Left lung (tissue), 10 donors: ENCODE data around the gene ANKS1B. TPM values are rescaled to one million over a fixed set of nuclear protein-coding genes. Genes with fewer than 3 reads are reported as not detected.

Source experiments
- ATAC-seq: fragments of 200-7000 bp; cut with Tn5 transposase; one replicate; pipeline ENCODE4 v1.9.1; 2020; ENCODE audit warnings: moderate library complexity
- DNase-seq, 4 donors: peaks; one replicate each; pipeline ENCODE4 v3.0.0-alpha.2; 2013 to 2020
- H3K27ac ChIP-seq, 2 donors: fragments of 200-600 bp; sonication (generic) in 1 of 2; one replicate each; pipeline versions ENCODE4 v1.5.0 to v1.8.0; 2020 to 2021
- H3K27me3 ChIP-seq, 2 donors: fragments of 200-600 bp; sonication (generic) in 1 of 2; one replicate each; pipeline versions ENCODE4 v1.5.0 to v1.8.0; 2020 to 2021
- H3K36me3 ChIP-seq, 2 donors: fragments of 200-600 bp; sonication (generic) in 1 of 2; one replicate each; pipeline versions ENCODE4 v1.5.0 to v1.8.0; 2020 to 2021
- H3K4me1 ChIP-seq, 2 donors: fragments of 200-600 bp; one replicate each; pipeline ENCODE4 v1.8.0; 2021
- H3K4me3 ChIP-seq, 2 donors: fragments of 200-600 bp; sonication (generic) in 1 of 2; one replicate each; pipeline versions ENCODE4 v1.5.0 to v1.8.0; 2020 to 2021; ENCODE audit warnings: mild to moderate bottlenecking in 1 of 2
- H3K9me3 ChIP-seq, 2 donors: fragments of 200-600 bp; sonication (generic) in 1 of 2; one replicate each; pipeline versions ENCODE4 v1.5.0 to v1.8.0; 2020 to 2021
- intact Hi-C, 2 donors: fragments of 100-400 bp; cut with DNase I; formaldehyde crosslinking; loops; one replicate each; pipeline versions ENCODE4 v1.11.2 to v1.14.2; 2022
- polyA plus RNA-seq, 6 donors: library from polyadenylated mRNA; unstranded; fragments of 120-200 nt; gene quantifications; one replicate each; pipeline ENCODE4 v1.2.1, GENCODE V29; 2013; ENCODE audit not compliant: insufficient read length in 6 of 6
- total RNA-seq, 2 donors: library from RNA; stranded (reverse); fragmentation: NEBNext Ultra II Directional; extraction: Animal tissue kit (Norgen Biotek cat#: 25700); gene quantifications; one replicate each; pipeline ENCODE4 v1.2.1, GENCODE V29; 2021
- TF ChIP-seq, protein P1 (sequence below), 2 donors: fragments of 200-600 bp; sonication (generic) in 1 of 2; IDR thresholded peaks; one replicate each; pipeline versions ENCODE4 v1.5.0 to v1.8.0; 2021; ENCODE audit warnings: antibody characterized with exemption in 2 of 2
- donor health status: DM: no; HTN: yes; CAD: no.
- donor health status: DM: no; HTN: no; CAD: no.

ANKS1B gene
- total and polyA plus RNA-seq, 8 donors = 4.9 to 31.8 (median 14.9) TPM

DNA sequence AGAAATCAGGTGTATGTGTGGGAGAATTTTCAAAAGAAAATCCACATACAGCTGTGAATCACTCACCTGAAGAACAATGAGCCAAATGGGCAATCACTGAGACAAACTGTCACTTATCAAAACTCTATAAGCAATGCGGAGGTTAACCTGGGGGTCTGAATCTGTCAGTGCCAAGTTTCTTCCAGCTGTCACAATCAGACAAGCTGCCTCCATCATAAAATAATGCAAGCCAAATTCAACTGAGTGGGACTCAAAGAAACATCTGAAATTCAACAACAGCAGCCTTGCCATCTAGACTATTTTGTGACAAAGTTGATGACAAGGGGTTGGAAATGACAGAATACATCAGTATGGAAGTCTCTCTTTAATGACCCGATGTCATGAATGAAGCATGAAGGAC, 276.9 kb downstream of the ANKS1B start:
- no peak for DNase-seq
- H3K4me1 ChIP-seq = no peaks in the 10 kb centered on the region
- ATAC-seq = no peak
- H3K9me3 ChIP-seq = peaks cover 0 to 4% of the 10 kb centered on the region in 2 donors
- TF ChIP-seq, protein P1, sequence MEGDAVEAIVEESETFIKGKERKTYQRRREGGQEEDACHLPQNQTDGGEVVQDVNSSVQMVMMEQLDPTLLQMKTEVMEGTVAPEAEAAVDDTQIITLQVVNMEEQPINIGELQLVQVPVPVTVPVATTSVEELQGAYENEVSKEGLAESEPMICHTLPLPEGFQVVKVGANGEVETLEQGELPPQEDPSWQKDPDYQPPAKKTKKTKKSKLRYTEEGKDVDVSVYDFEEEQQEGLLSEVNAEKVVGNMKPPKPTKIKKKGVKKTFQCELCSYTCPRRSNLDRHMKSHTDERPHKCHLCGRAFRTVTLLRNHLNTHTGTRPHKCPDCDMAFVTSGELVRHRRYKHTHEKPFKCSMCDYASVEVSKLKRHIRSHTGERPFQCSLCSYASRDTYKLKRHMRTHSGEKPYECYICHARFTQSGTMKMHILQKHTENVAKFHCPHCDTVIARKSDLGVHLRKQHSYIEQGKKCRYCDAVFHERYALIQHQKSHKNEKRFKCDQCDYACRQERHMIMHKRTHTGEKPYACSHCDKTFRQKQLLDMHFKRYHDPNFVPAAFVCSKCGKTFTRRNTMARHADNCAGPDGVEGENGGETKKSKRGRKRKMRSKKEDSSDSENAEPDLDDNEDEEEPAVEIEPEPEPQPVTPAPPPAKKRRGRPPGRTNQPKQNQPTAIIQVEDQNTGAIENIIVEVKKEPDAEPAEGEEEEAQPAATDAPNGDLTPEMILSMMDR (IDR thresholded peaks at IDR 0.05) = no peak
- intact Hi-C loops = no loop called here
- no peaks in the 10 kb centered on the region for H3K27me3 ChIP-seq
- H3K36me3 ChIP-seq = no peaks in the 10 kb centered on the region
- H3K4me3 ChIP-seq = no peak overlapping the region
- no peak overlapping the region for H3K27ac ChIP-seq

DNA sequence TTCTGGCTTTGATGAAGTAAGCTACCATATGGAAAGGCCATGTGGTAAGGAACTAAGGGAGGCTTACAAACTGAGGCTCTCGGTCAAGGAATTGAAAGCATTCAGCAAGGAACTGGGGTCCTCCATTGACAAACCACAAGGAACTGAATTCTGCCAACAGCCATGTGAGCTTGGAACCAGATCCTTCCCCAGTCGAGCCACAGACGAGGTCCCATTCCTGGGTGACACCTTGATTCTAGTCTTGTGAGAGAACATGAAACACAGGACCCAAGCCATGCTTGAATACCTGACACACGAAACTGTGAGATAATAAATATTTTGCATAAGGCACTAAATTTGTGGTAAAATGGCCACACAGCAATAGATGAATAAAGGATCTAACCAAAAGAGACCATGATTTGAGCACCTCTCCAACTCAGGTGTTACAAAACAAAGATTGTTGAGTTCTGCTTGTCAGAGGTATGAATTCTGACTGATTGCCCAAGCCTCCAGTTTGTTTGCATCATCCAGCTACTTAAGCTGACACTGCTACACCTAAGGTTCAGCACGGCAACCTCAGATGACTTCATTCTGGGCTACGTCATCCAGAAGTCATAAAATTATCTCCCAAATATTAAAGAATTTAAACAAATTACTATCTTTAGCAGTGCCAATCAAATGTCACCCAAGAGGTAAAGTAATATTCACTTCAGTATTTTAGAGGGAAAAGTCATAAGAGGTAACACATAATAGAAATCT, 277.8 kb downstream of the ANKS1B start:
- DNase-seq (no peak), ATAC-seq (no peak)
- no peaks in the 10 kb centered on the region for H3K4me1 ChIP-seq
- H3K27ac ChIP-seq = no peak overlapping the region
- TF ChIP-seq, protein P1 (IDR thresholded peaks at IDR 0.05) = no peak
- no peaks in the 10 kb centered on the region for H3K9me3 ChIP-seq
- no peak overlapping the region for H3K4me3 ChIP-seq
- no peaks in the 10 kb centered on the region for H3K36me3 ChIP-seq
- no peaks in the 10 kb centered on the region for H3K27me3 ChIP-seq
- intact Hi-C loops = no loop called here

DNA sequence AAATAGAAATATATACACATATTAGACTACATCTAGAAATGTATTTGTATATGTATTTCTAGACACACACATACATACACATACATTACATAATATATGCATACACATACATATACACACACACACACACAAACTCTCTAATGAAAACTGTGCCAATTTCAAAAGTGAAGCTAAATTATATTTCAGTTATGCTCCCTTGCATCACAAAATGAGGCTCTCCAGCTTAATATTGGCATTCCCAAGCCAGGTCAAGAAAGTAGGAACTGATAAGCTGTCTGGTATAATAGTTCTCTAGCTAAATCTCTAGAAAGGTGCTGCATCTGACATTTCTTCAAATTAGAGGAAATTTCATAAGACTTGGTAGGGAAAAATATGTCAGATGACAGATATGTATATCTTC, 280.3 kb downstream of the ANKS1B start:
- intact Hi-C loops = no loop called here
- TF ChIP-seq, protein P1 (IDR thresholded peaks at IDR 0.05) = no peak
- no peak overlapping the region for H3K4me3 ChIP-seq
- H3K27me3 ChIP-seq = no peaks in the 10 kb centered on the region
- no peak for ATAC-seq
- H3K4me1 ChIP-seq = no peaks in the 10 kb centered on the region
- H3K36me3 ChIP-seq = no peaks in the 10 kb centered on the region
- H3K9me3 ChIP-seq = no peaks in the 10 kb centered on the region
- H3K27ac ChIP-seq = no peak overlapping the region
- no peak for DNase-seq

DNA sequence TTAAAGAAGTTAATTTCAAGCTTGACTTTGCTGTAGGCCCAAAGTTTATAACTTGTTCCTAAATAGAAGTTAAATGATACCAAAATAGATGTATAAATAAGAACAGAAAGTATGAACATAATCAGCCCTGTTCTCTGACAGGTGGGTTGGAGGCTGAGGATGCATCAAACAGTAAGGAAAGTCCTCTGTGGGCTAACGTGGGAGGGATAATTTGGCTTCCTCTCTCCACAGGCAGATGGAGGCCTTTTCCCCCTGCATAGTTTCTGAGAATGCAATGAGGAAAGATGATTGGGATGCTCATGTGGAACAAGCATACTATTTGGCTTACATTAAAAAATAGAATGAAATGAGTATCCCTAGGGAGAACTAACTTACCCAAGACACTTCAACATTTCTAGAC, 280.7 kb downstream of the ANKS1B start:
- intact Hi-C loops = no loop called here
- TF ChIP-seq, protein P1 (IDR thresholded peaks at IDR 0.05) = no peak
- no peaks in the 10 kb centered on the region for H3K27me3 ChIP-seq
- H3K4me3 ChIP-seq = no peak overlapping the region
- DNase-seq (no peak), ATAC-seq (no peak)
- H3K9me3 ChIP-seq = no peaks in the 10 kb centered on the region
- no peaks in the 10 kb centered on the region for H3K4me1 ChIP-seq
- no peaks in the 10 kb centered on the region for H3K36me3 ChIP-seq
- no peak overlapping the region for H3K27ac ChIP-seq

DNA sequence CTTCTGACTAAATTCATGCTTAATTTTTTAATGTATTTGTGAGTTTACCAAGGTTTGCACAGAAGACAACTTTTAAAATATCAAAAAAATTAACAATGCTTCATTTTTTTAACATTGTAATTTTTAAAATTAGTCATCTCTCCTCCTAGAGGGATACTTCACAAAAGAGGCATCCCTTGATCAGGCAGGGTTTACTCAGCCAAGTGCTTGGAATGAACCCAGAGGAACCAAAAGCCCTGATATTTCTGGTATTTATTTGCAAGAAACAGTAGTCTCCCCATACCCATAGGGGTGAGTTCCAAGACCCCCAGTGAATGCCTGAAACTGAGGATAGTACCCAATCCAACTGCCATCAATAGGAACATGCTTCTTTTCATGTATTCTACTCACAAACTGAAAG, 284.7 kb downstream of the ANKS1B start:
- DNase-seq (no peak), ATAC-seq (no peak)
- no peaks in the 10 kb centered on the region for H3K36me3 ChIP-seq
- intact Hi-C loops = no loop called here
- no peaks in the 10 kb centered on the region for H3K9me3 ChIP-seq
- H3K27ac ChIP-seq = no peak overlapping the region
- H3K4me1 ChIP-seq = no peaks in the 10 kb centered on the region
- TF ChIP-seq, protein P1 (IDR thresholded peaks at IDR 0.05) = no peak
- no peaks in the 10 kb centered on the region for H3K27me3 ChIP-seq
- no peak overlapping the region for H3K4me3 ChIP-seq
